Upper lobe of right lung (tissue), 1 donor: ENCODE results near the gene NSD1. TPM values are rescaled to one million over a fixed set of nuclear protein-coding genes. Genes with fewer than 3 reads are reported as not detected.
"Not testable (repeated sequence)": the region's sequence is repeated elsewhere in the genome, so short reads cannot be mapped to it uniquely, and the experiment has no call there.

ENCODE experiments used
- ATAC-seq: fragments of 200-7000 bp; cut with Tn5 transposase; one replicate; pipeline ENCODE4 v1.9.1; 2020; ENCODE audit warnings: mild to moderate bottlenecking, moderate library complexity
- DNase-seq: peaks from one replicate; pipeline ENCODE4 v3.0.0-alpha.2; 2020
- H3K27ac ChIP-seq: fragments of 200-600 bp; one replicate; pipeline ENCODE4 v1.8.0; 2022
- H3K27me3 ChIP-seq: fragments of 200-600 bp; one replicate; pipeline ENCODE4 v1.8.0; 2022; ENCODE audit warnings: mild to moderate bottlenecking
- H3K36me3 ChIP-seq: fragments of 200-600 bp; one replicate; pipeline ENCODE4 v1.8.0; 2022
- H3K4me1 ChIP-seq: fragments of 200-600 bp; one replicate; pipeline ENCODE4 v1.8.0; 2022
- H3K4me3 ChIP-seq: fragments of 200-600 bp; one replicate; pipeline ENCODE4 v1.8.0; 2022; ENCODE audit warnings: mild to moderate bottlenecking
- H3K9me3 ChIP-seq: fragments of 200-600 bp; one replicate; pipeline ENCODE4 v1.8.0; 2022
- intact Hi-C: fragments of 100-400 bp; cut with DNase I; formaldehyde crosslinking; loops from one replicate; pipeline ENCODE4 v1.11.0; 2022
- total RNA-seq: library from RNA; stranded (reverse); fragmentation: NEBNext Ultra II Directional; extraction: Animal tissue kit (Norgen Biotek cat#: 25700); gene quantifications from one replicate; pipeline ENCODE4 v1.2.1, GENCODE V29; 2021
- TF ChIP-seq, protein P1 (sequence below): fragments of 200-600 bp; IDR thresholded peaks from one replicate; pipeline ENCODE4 v1.8.0; 2022; ENCODE audit warnings: antibody characterized with exemption
- donor health status: DM: no; HTN: yes; CAD: no; lungs with severe emphysema.

The NSD1 gene
- total RNA-seq, 1 donor from 2014 or later, result 67.7 TPM

GRCh38 chr5:177335701-177336065 lies 202.1 kb downstream of the NSD1 start:
- no peaks in the 10 kb centered on the region for H3K4me1 ChIP-seq
- intact Hi-C loops, result no loop called here
- no peak overlapping the region for H3K4me3 ChIP-seq
- ATAC-seq (no peak), DNase-seq (no peak)
- H3K9me3 ChIP-seq, result no peaks in the 10 kb centered on the region
- H3K27ac ChIP-seq, result no peak overlapping the region
- H3K27me3 ChIP-seq, result no peaks in the 10 kb centered on the region
- peaks cover 82% of the 10 kb centered on the region for H3K36me3 ChIP-seq
- TF ChIP-seq, protein P1, sequence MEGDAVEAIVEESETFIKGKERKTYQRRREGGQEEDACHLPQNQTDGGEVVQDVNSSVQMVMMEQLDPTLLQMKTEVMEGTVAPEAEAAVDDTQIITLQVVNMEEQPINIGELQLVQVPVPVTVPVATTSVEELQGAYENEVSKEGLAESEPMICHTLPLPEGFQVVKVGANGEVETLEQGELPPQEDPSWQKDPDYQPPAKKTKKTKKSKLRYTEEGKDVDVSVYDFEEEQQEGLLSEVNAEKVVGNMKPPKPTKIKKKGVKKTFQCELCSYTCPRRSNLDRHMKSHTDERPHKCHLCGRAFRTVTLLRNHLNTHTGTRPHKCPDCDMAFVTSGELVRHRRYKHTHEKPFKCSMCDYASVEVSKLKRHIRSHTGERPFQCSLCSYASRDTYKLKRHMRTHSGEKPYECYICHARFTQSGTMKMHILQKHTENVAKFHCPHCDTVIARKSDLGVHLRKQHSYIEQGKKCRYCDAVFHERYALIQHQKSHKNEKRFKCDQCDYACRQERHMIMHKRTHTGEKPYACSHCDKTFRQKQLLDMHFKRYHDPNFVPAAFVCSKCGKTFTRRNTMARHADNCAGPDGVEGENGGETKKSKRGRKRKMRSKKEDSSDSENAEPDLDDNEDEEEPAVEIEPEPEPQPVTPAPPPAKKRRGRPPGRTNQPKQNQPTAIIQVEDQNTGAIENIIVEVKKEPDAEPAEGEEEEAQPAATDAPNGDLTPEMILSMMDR, result no peak

- DNase-seq (no peak), ATAC-seq (peak; percentile 42)
- TF ChIP-seq, protein P1, result peak; percentile 13
- Histone ChIP-seq H3K4me1 (no peaks in the 10 kb centered on the region), H3K27me3 (no peaks in the 10 kb centered on the region), H3K36me3 (peaks cover 83% of the 10 kb centered on the region), H3K27ac (no peak overlapping the region), H3K4me3 (no peak overlapping the region), H3K9me3 (no peaks in the 10 kb centered on the region)
- intact Hi-C loops, result no loop called here
Observed at GRCh38 chr5:177336112-177336511, 202.5 kb downstream of the NSD1 start.

- Histone ChIP-seq H3K9me3 (no peaks in the 10 kb centered on the region), H3K27ac (no peak overlapping the region), H3K27me3 (no peaks in the 10 kb centered on the region), H3K4me3 (no peak overlapping the region), H3K4me1 (no peaks in the 10 kb centered on the region), H3K36me3 (peaks cover 85% of the 10 kb centered on the region)
- no peak for DNase-seq
- intact Hi-C loops, result no loop called here
- ATAC-seq, result no peak
- TF ChIP-seq, protein P1, result no peak
Observed at GRCh38 chr5:177336603-177337494, 203.3 kb downstream of the NSD1 start.

DNA sequence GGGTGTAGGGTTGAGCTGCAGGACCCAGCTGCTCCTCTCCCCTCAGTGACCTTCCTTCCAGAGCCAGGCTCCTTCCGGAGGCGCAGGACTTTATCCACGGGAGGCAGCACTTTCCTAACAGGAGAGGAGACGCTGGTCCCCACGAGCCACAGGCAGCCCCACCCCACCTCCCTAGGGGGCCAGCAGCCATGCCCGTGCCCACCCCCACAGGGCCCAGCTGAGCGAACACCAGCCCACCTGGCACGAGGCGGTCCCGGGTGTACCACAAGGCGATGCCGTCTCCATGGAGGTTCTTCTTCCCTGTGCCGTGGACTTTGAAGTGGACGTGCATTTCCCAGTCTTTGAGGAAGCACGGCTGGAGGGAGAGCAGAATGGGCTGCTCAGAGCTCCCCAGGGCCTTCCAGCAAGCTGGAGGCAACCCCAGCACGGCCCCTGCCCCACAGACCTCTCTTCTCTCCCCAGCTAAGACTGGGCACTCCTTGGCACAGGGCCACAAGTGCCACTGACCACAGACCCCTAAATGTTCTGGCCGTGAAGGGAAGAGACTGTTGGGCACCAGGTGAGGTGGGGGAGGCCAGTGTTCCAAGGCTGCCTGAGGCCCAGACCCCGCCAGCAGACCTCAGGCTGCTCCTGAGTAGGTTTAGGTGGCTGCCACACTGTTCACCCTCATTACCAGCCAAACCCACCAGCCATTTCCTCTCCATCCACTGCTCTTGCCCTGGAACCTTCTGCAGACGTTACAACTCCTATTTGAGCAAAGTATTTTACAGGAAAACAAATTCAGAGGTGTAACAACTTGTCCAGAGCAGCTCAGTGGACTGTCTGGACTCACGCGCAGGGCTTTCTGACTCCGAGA lies 204.9 kb downstream of the NSD1 start:
- ATAC-seq (no peak), DNase-seq (no peak)
- intact Hi-C loops, result no loop called here
- TF ChIP-seq, protein P1, result no peak
- H3K27me3 ChIP-seq, result no peaks in the 10 kb centered on the region
- H3K4me1 ChIP-seq, result no peaks in the 10 kb centered on the region
- H3K4me3 ChIP-seq, result no peak overlapping the region
- no peak overlapping the region for H3K27ac ChIP-seq
- no peaks in the 10 kb centered on the region for H3K9me3 ChIP-seq
- peaks cover 85% of the 10 kb centered on the region for H3K36me3 ChIP-seq

DNA sequence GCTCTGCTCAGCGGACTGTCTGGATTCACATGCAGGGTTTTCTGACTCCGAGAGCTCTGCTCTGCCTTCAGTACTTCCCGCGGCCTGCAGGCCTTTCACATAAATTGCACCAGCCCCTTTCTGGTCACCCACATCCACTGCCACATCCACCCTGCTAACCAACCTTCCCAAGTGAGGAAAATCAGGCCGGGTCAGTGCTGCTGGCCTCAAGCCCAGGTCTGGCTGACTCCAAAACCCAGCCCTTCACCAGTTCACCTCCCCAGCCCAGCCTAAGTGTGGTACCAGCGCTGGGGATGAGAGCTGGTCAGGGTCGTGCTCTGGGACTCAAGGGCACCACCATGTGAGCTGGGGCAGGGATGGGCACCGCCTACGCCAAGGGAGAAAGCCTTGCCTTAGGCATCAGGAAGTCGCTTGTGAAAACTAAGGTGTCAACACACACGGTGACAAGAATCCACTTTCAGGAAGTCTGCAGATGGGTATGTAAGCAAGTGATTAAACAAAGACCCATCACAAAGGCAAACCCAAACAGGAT lies 205.6 kb downstream of the NSD1 start:
- ATAC-seq (peak; percentile 39), DNase-seq (no peak)
- TF ChIP-seq, protein P1, result no peak
- H3K27me3 ChIP-seq, result no peaks in the 10 kb centered on the region
- H3K36me3 ChIP-seq, result peaks cover 80% of the 10 kb centered on the region
- H3K9me3 ChIP-seq, result no peaks in the 10 kb centered on the region
- no peak overlapping the region for H3K4me3 ChIP-seq
- no peaks in the 10 kb centered on the region for H3K4me1 ChIP-seq
- intact Hi-C loops, result no loop called here
- H3K27ac ChIP-seq, result no peak overlapping the region

GRCh38 chr5:177343000-177343399 lies 209.4 kb downstream of the NSD1 start:
- H3K36me3 ChIP-seq, result peaks cover 60% of the 10 kb centered on the region
- DNase-seq, H3K9me3 ChIP-seq, intact Hi-C loops, H3K4me3 ChIP-seq, H3K27me3 ChIP-seq, H3K27ac ChIP-seq, ATAC-seq: not testable (repeated sequence)
- peaks cover 12% of the 10 kb centered on the region for H3K4me1 ChIP-seq
